H9 (cell line): ENCODE results near the gene PRAC2. TPM values are rescaled to one million over a fixed set of nuclear protein-coding genes. Genes with fewer than 3 reads are reported as not detected.

ENCODE experiments used
- DNase-seq: peaks from one replicate; pipeline ENCODE4 v3.0.0-alpha.2; 2017
- H2AFZ ChIP-seq: one replicate; pipeline ENCODE4 v1.6.1; 2013; ENCODE audit warnings: mild to moderate bottlenecking, low read length, control low read depth, moderate library complexity
- H2AK5ac ChIP-seq: 2 replicates; pipeline ENCODE4 v1.6.1; 2013; ENCODE audit warnings: low read length, control low read depth, mixed read lengths; ENCODE audit not compliant: insufficient read length
- H2BK120ac ChIP-seq: one replicate; pipeline ENCODE4 v1.6.1; 2013; ENCODE audit warnings: low read depth, mild to moderate bottlenecking, low read length, control low read depth, inconsistent platforms; ENCODE audit not compliant: poor library complexity, severe bottlenecking
- H2BK12ac ChIP-seq: 2 replicates; pipeline ENCODE4 v1.6.1; 2013; ENCODE audit warnings: low read length, control low read depth, mixed read lengths, low read depth; ENCODE audit not compliant: insufficient read length
- H2BK15ac ChIP-seq: 2 replicates; pipeline ENCODE4 v1.6.1; 2013; ENCODE audit warnings: low read depth, low read length, control low read depth
- H2BK20ac ChIP-seq: one replicate; pipeline ENCODE4 v1.6.1; 2013; ENCODE audit warnings: low read depth, mild to moderate bottlenecking, low read length, control low read depth, inconsistent platforms; ENCODE audit not compliant: poor library complexity, severe bottlenecking
- H2BK5ac ChIP-seq: 2 replicates; pipeline ENCODE4 v1.6.1; 2013; ENCODE audit warnings: low read length, control low read depth, mixed read lengths; ENCODE audit not compliant: insufficient read length
- H3K14ac ChIP-seq: 2 replicates; pipeline ENCODE4 v1.6.1; 2013; ENCODE audit warnings: low read length, control low read depth; ENCODE audit not compliant: insufficient read depth
- H3K18ac ChIP-seq: 2 replicates; pipeline ENCODE4 v1.6.1; 2013; ENCODE audit warnings: low read depth, mild to moderate bottlenecking, mixed read lengths, low read length, control low read depth; ENCODE audit not compliant: insufficient read length
- H3K23ac ChIP-seq: 2 replicates; pipeline ENCODE4 v1.6.1; 2013; ENCODE audit warnings: low read length, control low read depth, mixed read lengths, low read depth; ENCODE audit not compliant: insufficient read length
- H3K23me2 ChIP-seq: 2 replicates; pipeline ENCODE4 v1.6.1; 2013; ENCODE audit warnings: low read depth, mild to moderate bottlenecking, mixed read lengths, low read length, control low read depth; ENCODE audit not compliant: insufficient read length, poor library complexity, severe bottlenecking
- H3K27ac ChIP-seq: 2 replicates; pipeline ENCODE4 v1.5.1; 2013; ENCODE audit warnings: low read length, control low read depth, mixed read lengths, low read depth; ENCODE audit not compliant: insufficient read length
- H3K27me3 ChIP-seq: 2 replicates; pipeline ENCODE4 v1.6.1; 2013; ENCODE audit warnings: low read length, control low read depth, inconsistent platforms; ENCODE audit not compliant: insufficient read depth
- H3K4ac ChIP-seq: 2 replicates; pipeline ENCODE4 v1.6.1; 2013; ENCODE audit warnings: low read depth, mild to moderate bottlenecking, control low read depth, inconsistent platforms, low read length, moderate library complexity
- H3K4me1 ChIP-seq: 2 replicates; pipeline ENCODE4 v1.6.1; 2013; ENCODE audit warnings: low read length, control low read depth, inconsistent platforms; ENCODE audit not compliant: insufficient read depth
- H3K4me2 ChIP-seq: 2 replicates; pipeline ENCODE4 v1.6.1; 2013; ENCODE audit warnings: low read length, control low read depth, mixed read lengths; ENCODE audit not compliant: insufficient read length, insufficient read depth
- H3K56ac ChIP-seq: 2 replicates; pipeline ENCODE4 v1.6.1; 2013; ENCODE audit warnings: low read depth, mild to moderate bottlenecking, mixed read lengths, low read length, control low read depth; ENCODE audit not compliant: insufficient read length
- H3K79me1 ChIP-seq: 2 replicates; pipeline ENCODE4 v1.6.1; 2013; ENCODE audit warnings: low read depth, mild to moderate bottlenecking, moderate library complexity, low read length, control low read depth, inconsistent platforms; ENCODE audit not compliant: insufficient read depth, poor library complexity, severe bottlenecking
- H3K79me2 ChIP-seq: 2 replicates; pipeline ENCODE4 v1.6.1; 2013; ENCODE audit warnings: low read length, control low read depth, inconsistent platforms; ENCODE audit not compliant: insufficient read depth
- H3K9ac ChIP-seq: 2 replicates; pipeline ENCODE4 v1.6.1; 2013; ENCODE audit warnings: low read length, control low read depth, mixed read lengths; ENCODE audit not compliant: insufficient read length; ENCODE audit errors: extremely low read depth
- H3K9me3 ChIP-seq: one replicate; pipeline ENCODE4 v1.6.1; 2013; ENCODE audit warnings: low read depth, low read length, inconsistent platforms; ENCODE audit not compliant: control insufficient read depth
- H3T11ph ChIP-seq: one replicate; pipeline ENCODE4 v1.6.1; 2013; ENCODE audit warnings: mild to moderate bottlenecking, low read length, control low read depth, inconsistent platforms
- H4K20me1 ChIP-seq: one replicate; pipeline ENCODE4 v1.6.1; 2013; ENCODE audit not compliant: control insufficient read depth, insufficient read length, insufficient read depth
- H4K5ac ChIP-seq: 2 replicates; pipeline ENCODE4 v1.6.1; 2013; ENCODE audit warnings: low read depth, mild to moderate bottlenecking, mixed read lengths, low read length, control low read depth; ENCODE audit not compliant: insufficient read length
- H4K8ac ChIP-seq: replicated peaks from 2 replicates; pipeline ENCODE4 v1.6.1; 2013; ENCODE audit warnings: low read length, control low read depth, mixed read lengths, low read depth; ENCODE audit not compliant: insufficient read length
- H4K91ac ChIP-seq: 2 replicates; pipeline ENCODE4 v1.6.1; 2013; ENCODE audit warnings: low read depth, mild to moderate bottlenecking, moderate library complexity, mixed read lengths, low read length, control low read depth; ENCODE audit not compliant: insufficient read length
- H3K27ac Mint-ChIP-seq, 3 experiments: 2 replicates in 2 of 3; 3 replicates in 1 of 3; pipeline ENCODE4 v1.8.0; 2020 to 2021; ENCODE audit warnings: mixed read lengths in 3 of 3, mild to moderate bottlenecking in 1 of 3, moderate library complexity in 1 of 3
- H3K27me3 Mint-ChIP-seq: 2 replicates; pipeline ENCODE4 v1.8.0; 2021; ENCODE audit warnings: low read depth, mild to moderate bottlenecking, moderate library complexity, mixed read lengths
- H3K36me3 Mint-ChIP-seq, 3 experiments: 2 replicates in 2 of 3; 3 replicates in 1 of 3; pipeline ENCODE4 v1.8.0; 2020 to 2021; ENCODE audit warnings: low read depth in 3 of 3, mixed read lengths in 3 of 3; ENCODE audit not compliant: insufficient read depth in 1 of 3
- H3K4me1 Mint-ChIP-seq, 2 experiments: 2 replicates each; pipeline ENCODE4 v1.8.0; 2020; ENCODE audit warnings: mixed read lengths in 2 of 2
- H3K4me3 Mint-ChIP-seq, 2 experiments: 2 replicates in 1 of 2; 3 replicates in 1 of 2; pipeline ENCODE4 v1.8.0; 2020 to 2021; ENCODE audit warnings: mild to moderate bottlenecking in 2 of 2, mixed read lengths in 2 of 2, moderate library complexity in 1 of 2
- H3K9me3 Mint-ChIP-seq, 2 experiments: 2 replicates in 1 of 2; 3 replicates in 1 of 2; pipeline ENCODE4 v1.8.0; 2020; ENCODE audit warnings: mild to moderate bottlenecking in 2 of 2, mixed read lengths in 2 of 2, moderate library complexity in 1 of 2
- CTCF ChIP-seq: fragments of 200-600 bp; sonication (generic); conservative IDR thresholded peaks from 3 replicates; pipeline ENCODE4 v1.8.0; 2021; ENCODE audit warnings: antibody characterized with exemption, mild to moderate bottlenecking
- WGBS: extraction: QIAGEN DNeasy Blood & Tissue Kit; methylation state at CpG from one replicate; pipeline ENCODE4 v1.1.7; 2013; ENCODE audit warnings: missing lambda C conversion rate, low lambda C conversion rate, mixed read lengths; ENCODE audit not compliant: insufficient read length; ENCODE audit errors: extremely low coverage; 5-methylcytosine and 5-hydroxymethylcytosine counted together
- total RNA-seq: library from RNA; stranded (reverse); gene quantifications from 2 replicates; pipeline ENCODE4 v1.2.1, GENCODE V29; 2021

PRAC2 gene
- total RNA-seq, 1 experiment from 2014 or later = not detected

- H2BK120ac ChIP-seq = no peak overlapping the region
- no peak overlapping the region for H4K8ac ChIP-seq
- H3K9ac ChIP-seq = no peak overlapping the region
- Mint-ChIP-seq H3K4me3 (no peak overlapping the region), H3K9me3 (peaks cover 4 to 7% of the 10 kb centered on the region in 2 experiments), H3K27me3 (peaks cover 56% of the 10 kb centered on the region), H3K36me3 (no peaks in the 10 kb centered on the region), H3K27ac (no peak overlapping the region), H3K4me1 (no peaks in the 10 kb centered on the region)
- no peak overlapping the region for H4K5ac ChIP-seq
- H2BK15ac ChIP-seq = no peak overlapping the region
- no peak overlapping the region for H2BK12ac ChIP-seq
- H3K18ac ChIP-seq = no peak overlapping the region
- no peak for TF ChIP-seq CTCF
- H3K27ac ChIP-seq = no peak overlapping the region
- no peak overlapping the region for H4K91ac ChIP-seq
- no peaks in the 10 kb centered on the region for H3K27me3 ChIP-seq
- no CpG with 5 or more reads among the region's 1 CpG for WGBS
- H3K4me1 ChIP-seq = no peaks in the 10 kb centered on the region
- no peak overlapping the region for H3K4me2 ChIP-seq
- no peaks in the 10 kb centered on the region for H3K79me1 ChIP-seq
- no peak overlapping the region for H2AK5ac ChIP-seq
- H2BK5ac ChIP-seq = no peak overlapping the region
- H3K23ac ChIP-seq = no peak overlapping the region
- H3K56ac ChIP-seq = no peak overlapping the region
- no peak overlapping the region for H2BK20ac ChIP-seq
- H3T11ph ChIP-seq = no peak overlapping the region
- H3K23me2 ChIP-seq = no peaks in the 10 kb centered on the region
- H3K14ac ChIP-seq = no peak overlapping the region
- H4K20me1 ChIP-seq = no peaks in the 10 kb centered on the region
- H3K9me3 ChIP-seq = no peaks in the 10 kb centered on the region
- H3K79me2 ChIP-seq = no peaks in the 10 kb centered on the region
- no peak for DNase-seq
- no peak overlapping the region for H2AFZ ChIP-seq
- H3K4ac ChIP-seq = no peak overlapping the region
Observed at GRCh38 chr17:48692049-48692448, 30.9 kb upstream of the PRAC2 start.
